ENCODE data around the gene KDM4D. TPM values are rescaled to one million over a fixed set of nuclear protein-coding genes. Genes with fewer than 3 reads are reported as not detected.

Gene KDM4D
- total RNA-seq, 4 donors from 2014 or later, result 0.38 to 0.83 (median 0.44) TPM

DNA sequence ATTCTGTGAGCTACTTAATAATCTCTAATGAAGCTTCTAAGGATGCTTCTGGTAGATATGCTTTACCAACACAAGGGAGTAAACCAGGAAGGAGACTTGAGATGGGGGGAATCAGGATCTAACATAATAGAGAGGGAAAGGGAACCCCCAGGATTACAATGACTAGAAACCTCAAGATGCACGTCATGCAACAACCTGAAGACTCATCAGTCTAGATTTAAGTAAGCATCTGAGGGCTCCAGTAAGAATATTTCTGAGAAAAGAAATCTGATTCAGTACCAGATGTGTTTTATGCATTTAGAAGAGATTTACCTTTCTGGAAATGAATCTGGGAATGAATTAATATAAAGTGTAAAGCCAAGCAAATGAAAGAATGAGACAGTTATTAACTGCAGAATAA is 15.2 kb downstream of the KDM4D start:
- TF ChIP-seq, protein P1, sequence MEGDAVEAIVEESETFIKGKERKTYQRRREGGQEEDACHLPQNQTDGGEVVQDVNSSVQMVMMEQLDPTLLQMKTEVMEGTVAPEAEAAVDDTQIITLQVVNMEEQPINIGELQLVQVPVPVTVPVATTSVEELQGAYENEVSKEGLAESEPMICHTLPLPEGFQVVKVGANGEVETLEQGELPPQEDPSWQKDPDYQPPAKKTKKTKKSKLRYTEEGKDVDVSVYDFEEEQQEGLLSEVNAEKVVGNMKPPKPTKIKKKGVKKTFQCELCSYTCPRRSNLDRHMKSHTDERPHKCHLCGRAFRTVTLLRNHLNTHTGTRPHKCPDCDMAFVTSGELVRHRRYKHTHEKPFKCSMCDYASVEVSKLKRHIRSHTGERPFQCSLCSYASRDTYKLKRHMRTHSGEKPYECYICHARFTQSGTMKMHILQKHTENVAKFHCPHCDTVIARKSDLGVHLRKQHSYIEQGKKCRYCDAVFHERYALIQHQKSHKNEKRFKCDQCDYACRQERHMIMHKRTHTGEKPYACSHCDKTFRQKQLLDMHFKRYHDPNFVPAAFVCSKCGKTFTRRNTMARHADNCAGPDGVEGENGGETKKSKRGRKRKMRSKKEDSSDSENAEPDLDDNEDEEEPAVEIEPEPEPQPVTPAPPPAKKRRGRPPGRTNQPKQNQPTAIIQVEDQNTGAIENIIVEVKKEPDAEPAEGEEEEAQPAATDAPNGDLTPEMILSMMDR (IDR thresholded peaks at IDR 0.05), result no peak
- TF ChIP-seq POLR2A (IDR thresholded peaks at IDR 0.05), result no peak
- intact Hi-C loops (cut with DNase I), result no loop called here
- no peaks in the 10 kb centered on the region for H3K9me3 ChIP-seq
- no peaks in the 10 kb centered on the region for H3K4me1 ChIP-seq
- H3K36me3 ChIP-seq, result no peaks in the 10 kb centered on the region
- H3K27me3 ChIP-seq, result no peaks in the 10 kb centered on the region
- no peak overlapping the region for H3K27ac ChIP-seq
- WGBS, 2 donors, result 63 to 86% methylated on average over 1 of the region's 1 CpG
- H3K4me3 ChIP-seq, result no peak overlapping the region
- DNase-seq, result no peak

DNA sequence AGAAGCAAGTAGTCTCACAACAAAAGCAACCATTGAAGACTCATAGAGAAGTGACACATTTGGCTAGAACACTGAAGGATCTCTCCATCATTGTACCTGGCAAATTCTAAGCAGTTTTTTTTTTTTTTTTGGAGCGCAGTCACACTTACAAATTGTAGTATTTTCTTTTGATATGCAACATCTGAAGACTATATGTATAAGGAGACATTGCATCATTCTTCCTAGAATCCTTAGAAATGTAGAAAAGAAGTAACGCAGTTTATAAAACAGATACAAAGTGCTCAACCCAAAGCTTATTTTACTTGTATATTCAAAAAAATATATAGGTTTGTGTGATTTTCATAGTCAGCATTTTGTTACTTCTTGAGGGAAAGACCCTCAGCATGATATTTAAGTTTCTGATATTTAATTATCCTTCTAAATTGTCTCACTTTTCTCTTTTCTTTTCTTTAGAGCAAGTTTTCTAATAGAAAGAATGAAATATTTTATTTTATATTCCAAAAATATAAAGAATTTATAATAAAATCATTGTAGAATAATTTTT is 20.0 kb downstream of the KDM4D start:
- H3K4me1 ChIP-seq, result no peaks in the 10 kb centered on the region
- H3K9me3 ChIP-seq, result no peaks in the 10 kb centered on the region
- DNase-seq, result no peak
- H3K27me3 ChIP-seq, result no peaks in the 10 kb centered on the region
- 98 to 100% methylated on average over 2 of the region's 2 CpGs for WGBS, 2 donors
- no peak overlapping the region for H3K4me3 ChIP-seq
- H3K27ac ChIP-seq, result no peak overlapping the region
- H3K36me3 ChIP-seq, result no peaks in the 10 kb centered on the region
- TF ChIP-seq POLR2A (IDR thresholded peaks at IDR 0.05), result no peak
- TF ChIP-seq, protein P1 (IDR thresholded peaks at IDR 0.05), result no peak
- intact Hi-C loops (cut with DNase I), result no loop called here

DNA sequence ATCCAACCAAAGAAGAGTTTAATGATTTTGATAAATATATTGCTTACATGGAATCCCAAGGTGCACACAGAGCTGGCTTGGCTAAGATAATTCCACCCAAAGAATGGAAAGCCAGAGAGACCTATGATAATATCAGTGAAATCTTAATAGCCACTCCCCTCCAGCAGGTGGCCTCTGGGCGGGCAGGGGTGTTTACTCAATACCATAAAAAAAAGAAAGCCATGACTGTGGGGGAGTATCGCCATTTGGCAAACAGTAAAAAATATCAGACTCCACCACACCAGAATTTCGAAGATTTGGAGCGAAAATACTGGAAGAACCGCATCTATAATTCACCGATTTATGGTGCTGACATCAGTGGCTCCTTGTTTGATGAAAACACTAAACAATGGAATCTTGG is 23.9 kb downstream of the KDM4D start:
- no peak for DNase-seq
- no peak overlapping the region for H3K4me3 ChIP-seq
- no peaks in the 10 kb centered on the region for H3K4me1 ChIP-seq
- H3K36me3 ChIP-seq, result no peaks in the 10 kb centered on the region
- intact Hi-C loops (cut with DNase I), result no loop called here
- TF ChIP-seq POLR2A (IDR thresholded peaks at IDR 0.05), result no peak
- TF ChIP-seq, protein P1 (IDR thresholded peaks at IDR 0.05), result peak in 1 of 6 experiments; percentile 7
- H3K9me3 ChIP-seq, result no peaks in the 10 kb centered on the region
- no peaks in the 10 kb centered on the region for H3K27me3 ChIP-seq
- no peak overlapping the region for H3K27ac ChIP-seq
- 86 to 88% methylated on average over 6 of the region's 6 CpGs for WGBS, 2 donors

DNA sequence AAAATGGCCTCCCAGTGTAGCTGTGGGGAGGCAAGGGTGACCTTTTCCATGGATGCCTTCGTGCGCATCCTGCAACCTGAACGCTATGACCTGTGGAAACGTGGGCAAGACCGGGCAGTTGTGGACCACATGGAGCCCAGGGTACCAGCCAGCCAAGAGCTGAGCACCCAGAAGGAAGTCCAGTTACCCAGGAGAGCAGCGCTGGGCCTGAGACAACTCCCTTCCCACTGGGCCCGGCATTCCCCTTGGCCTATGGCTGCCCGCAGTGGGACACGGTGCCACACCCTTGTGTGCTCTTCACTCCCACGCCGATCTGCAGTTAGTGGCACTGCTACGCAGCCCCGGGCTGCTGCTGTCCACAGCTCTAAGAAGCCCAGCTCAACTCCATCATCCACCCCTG is 24.8 kb downstream of the KDM4D start:
- intact Hi-C loops (cut with DNase I), result no loop called here
- 93 to 94% methylated on average over 3 to 9 of the region's 13 CpGs for WGBS, 2 donors
- Histone ChIP-seq H3K4me3 (no peak overlapping the region), H3K27me3 (no peaks in the 10 kb centered on the region), H3K36me3 (no peaks in the 10 kb centered on the region), H3K27ac (no peak overlapping the region), H3K4me1 (no peaks in the 10 kb centered on the region), H3K9me3 (no peaks in the 10 kb centered on the region)
- DNase-seq, result no peak
- no peak for TF ChIP-seq POLR2A (IDR thresholded peaks at IDR 0.05)
- TF ChIP-seq, protein P1 (IDR thresholded peaks at IDR 0.05), result no peak

DNA sequence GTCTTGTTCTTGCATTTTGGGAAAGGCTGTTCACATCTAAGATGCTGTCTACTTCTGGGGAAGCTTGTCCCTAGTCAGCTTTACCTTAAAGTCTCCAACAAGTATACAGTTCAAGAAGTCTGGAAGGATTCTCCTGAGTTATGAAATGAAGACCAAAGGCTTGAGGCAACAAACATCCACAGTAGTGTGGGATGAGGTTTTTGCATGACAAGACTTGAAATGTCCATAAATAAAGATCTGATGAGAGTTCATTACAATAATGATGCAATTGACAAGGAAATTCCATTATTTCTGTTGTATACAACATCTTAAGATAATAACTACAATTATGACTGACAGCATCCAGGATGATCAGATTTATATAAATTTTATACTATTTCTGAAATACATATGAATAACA is 30.2 kb downstream of the KDM4D start:
- Histone ChIP-seq H3K9me3 (no peaks in the 10 kb centered on the region), H3K36me3 (no peaks in the 10 kb centered on the region), H3K4me1 (no peaks in the 10 kb centered on the region), H3K4me3 (no peak overlapping the region), H3K27me3 (no peaks in the 10 kb centered on the region), H3K27ac (no peak overlapping the region)
- intact Hi-C loops (cut with DNase I), result no loop called here
- no peak for DNase-seq
- TF ChIP-seq, protein P1 (IDR thresholded peaks at IDR 0.05), result no peak
- no peak for TF ChIP-seq POLR2A (IDR thresholded peaks at IDR 0.05)

Measured in esophagus squamous epithelium (tissue), 5 donors.